Gastrocnemius medialis (tissue), 4 donors: ENCODE measurements around the gene AFG3L2. TPM values are rescaled to one million over a fixed set of nuclear protein-coding genes. Genes with fewer than 3 reads are reported as not detected.

Source experiments
- ATAC-seq, 2 donors: fragments of 150-250 bp; one replicate each; pipeline ENCODE4 v1.9.1; 2016
- DNase-seq, 2 donors: peaks; one replicate each; pipeline ENCODE4 v3.0.0-alpha.2; 2019
- H3K27ac ChIP-seq, 4 donors: fragments of 200-600 bp; sonication (generic); 1 replicate in 1 of 4; 2 replicates in 3 of 4; pipeline ENCODE4 v1.5.1; 2016 to 2018; ENCODE audit warnings: mild to moderate bottlenecking in 2 of 4, moderate library complexity in 1 of 4
- H3K27me3 ChIP-seq, 3 donors: fragments of 200-600 bp; sonication (generic) in 2 of 3; 1 replicate in 1 of 3; 2 replicates in 2 of 3; pipeline versions ENCODE4 v1.5.1 to v1.6.0; 2016 to 2019; ENCODE audit warnings: mild to moderate bottlenecking in 1 of 3, moderate library complexity in 1 of 3
- H3K36me3 ChIP-seq, 2 donors: fragments of 200-600 bp; sonication (generic) in 1 of 2; one replicate each; pipeline ENCODE4 v1.5.1; 2017 to 2018
- H3K4me1 ChIP-seq, 2 donors: fragments of 200-600 bp; sonication (generic) in 1 of 2; one replicate each; pipeline ENCODE4 v1.5.1; 2016 to 2017; ENCODE audit warnings: mild to moderate bottlenecking in 2 of 2
- H3K4me3 ChIP-seq, 4 donors: fragments of 200-600 bp; sonication (generic) in 3 of 4; 1 replicate in 1 of 4; 2 replicates in 3 of 4; pipeline ENCODE4 v1.5.1; 2016 to 2019; ENCODE audit warnings: mild to moderate bottlenecking in 2 of 4
- H3K9me3 ChIP-seq, 3 donors: fragments of 200-600 bp; sonication (generic) in 2 of 3; 1 replicate in 1 of 3; 2 replicates in 2 of 3; pipeline ENCODE4 v1.5.1; 2016 to 2019
- POLR2A ChIP-seq, 2 donors: fragments of 450-650 bp; IDR thresholded peaks; one replicate each; pipeline ENCODE4 v1.6.1; 2017; ENCODE audit warnings: antibody characterized with exemption in 2 of 2, mild to moderate bottlenecking in 2 of 2, moderate library complexity in 2 of 2
- in situ Hi-C, 4 donors: fragments of 200-750 bp; cut with MboI; loops; one replicate each; pipeline versions ENCODE4 v1.15.0 to v1.8.0; 2017; ENCODE audit warnings: low sequenced_read_pairs in 4 of 4
- intact Hi-C: fragments of 100-400 bp; cut with DNase I; formaldehyde crosslinking; loops from one replicate; pipeline ENCODE4 v1.15.1; 2023; ENCODE audit warnings: low total_unique reads
- total RNA-seq, 4 donors: library from RNA; depleted of rRNA; stranded (reverse); fragments of >200 nt; gene quantifications; one replicate each; pipeline versions ENCODE4 v1.1.0 to v1.2.3, GENCODE V29; 2016
- TF ChIP-seq, protein P1 (sequence below), 5 experiments: fragments of 450-650 bp in 3 of 5; fragments of 200-600 bp in 2 of 5; sonication (generic) in 2 of 5; IDR thresholded peaks in 4 of 5; conservative IDR thresholded peaks in 1 of 5; 1 replicate in 4 of 5; 2 replicates in 1 of 5; pipeline ENCODE4 v1.5.1; 2016 to 2019; ENCODE audit warnings: antibody characterized with exemption in 5 of 5, mild to moderate bottlenecking in 3 of 5, moderate library complexity in 3 of 5

AFG3L2 gene
- total RNA-seq, 4 donors from 2014 or later, result 102 to 166 (median 124) TPM

DNA sequence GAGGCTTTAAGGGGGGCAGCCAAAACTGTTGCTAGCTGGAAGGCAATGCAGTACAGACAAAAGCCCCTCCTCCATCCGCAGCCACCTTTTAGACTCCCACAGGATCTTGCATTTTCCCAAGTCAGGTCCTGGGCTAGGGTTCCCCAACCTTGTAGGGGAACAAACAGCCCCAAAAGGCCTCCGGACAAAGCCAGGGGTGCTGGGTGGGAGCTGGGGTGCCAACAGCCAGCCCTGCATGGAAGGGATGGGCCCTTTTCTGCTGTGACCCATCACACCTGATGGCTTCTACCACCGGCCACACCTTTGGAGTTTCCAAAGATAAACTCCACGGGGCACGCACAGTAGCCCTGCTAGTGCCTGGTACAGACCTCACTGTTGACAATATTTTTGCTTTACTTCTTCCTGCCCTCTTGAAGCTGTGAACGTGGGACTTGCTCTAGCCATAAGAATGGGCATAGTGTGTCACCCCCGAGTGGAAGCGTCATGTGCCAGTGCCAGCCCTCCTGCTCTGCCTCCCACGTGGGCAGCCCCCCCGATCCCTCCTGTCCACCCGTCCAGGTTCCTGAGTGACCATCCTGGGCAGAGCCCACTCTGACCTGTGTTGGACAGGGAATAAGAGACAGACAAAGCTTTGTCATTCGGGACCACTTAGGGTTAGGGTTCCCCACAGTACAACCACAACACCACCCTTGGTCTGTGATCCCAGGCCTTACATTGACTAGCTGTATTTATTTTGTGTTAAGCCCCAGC is 50.1 kb downstream of the AFG3L2 start:
- Histone ChIP-seq H3K36me3 (peaks cover 0 to 34% of the 10 kb centered on the region in 2 donors), H3K4me3 (no peak overlapping the region), H3K4me1 (peaks cover 0 to 8% of the 10 kb centered on the region in 2 donors), H3K27ac (peak overlapping the region in 1 of 4 donors; percentile 38), H3K27me3 (no peaks in the 10 kb centered on the region), H3K9me3 (no peaks in the 10 kb centered on the region)
- DNase-seq, result no peak
- in situ Hi-C loops, result no loop called here
- intact Hi-C loops, result no loop called here
- ATAC-seq, result no peak
- TF ChIP-seq, protein P1, sequence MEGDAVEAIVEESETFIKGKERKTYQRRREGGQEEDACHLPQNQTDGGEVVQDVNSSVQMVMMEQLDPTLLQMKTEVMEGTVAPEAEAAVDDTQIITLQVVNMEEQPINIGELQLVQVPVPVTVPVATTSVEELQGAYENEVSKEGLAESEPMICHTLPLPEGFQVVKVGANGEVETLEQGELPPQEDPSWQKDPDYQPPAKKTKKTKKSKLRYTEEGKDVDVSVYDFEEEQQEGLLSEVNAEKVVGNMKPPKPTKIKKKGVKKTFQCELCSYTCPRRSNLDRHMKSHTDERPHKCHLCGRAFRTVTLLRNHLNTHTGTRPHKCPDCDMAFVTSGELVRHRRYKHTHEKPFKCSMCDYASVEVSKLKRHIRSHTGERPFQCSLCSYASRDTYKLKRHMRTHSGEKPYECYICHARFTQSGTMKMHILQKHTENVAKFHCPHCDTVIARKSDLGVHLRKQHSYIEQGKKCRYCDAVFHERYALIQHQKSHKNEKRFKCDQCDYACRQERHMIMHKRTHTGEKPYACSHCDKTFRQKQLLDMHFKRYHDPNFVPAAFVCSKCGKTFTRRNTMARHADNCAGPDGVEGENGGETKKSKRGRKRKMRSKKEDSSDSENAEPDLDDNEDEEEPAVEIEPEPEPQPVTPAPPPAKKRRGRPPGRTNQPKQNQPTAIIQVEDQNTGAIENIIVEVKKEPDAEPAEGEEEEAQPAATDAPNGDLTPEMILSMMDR (IDR thresholded peaks at IDR 0.05 in 4 of 5, conservative IDR thresholded peaks at IDR 0.05 in 1 of 5), result no peak
- TF ChIP-seq POLR2A (IDR thresholded peaks at IDR 0.05), result no peak

DNA sequence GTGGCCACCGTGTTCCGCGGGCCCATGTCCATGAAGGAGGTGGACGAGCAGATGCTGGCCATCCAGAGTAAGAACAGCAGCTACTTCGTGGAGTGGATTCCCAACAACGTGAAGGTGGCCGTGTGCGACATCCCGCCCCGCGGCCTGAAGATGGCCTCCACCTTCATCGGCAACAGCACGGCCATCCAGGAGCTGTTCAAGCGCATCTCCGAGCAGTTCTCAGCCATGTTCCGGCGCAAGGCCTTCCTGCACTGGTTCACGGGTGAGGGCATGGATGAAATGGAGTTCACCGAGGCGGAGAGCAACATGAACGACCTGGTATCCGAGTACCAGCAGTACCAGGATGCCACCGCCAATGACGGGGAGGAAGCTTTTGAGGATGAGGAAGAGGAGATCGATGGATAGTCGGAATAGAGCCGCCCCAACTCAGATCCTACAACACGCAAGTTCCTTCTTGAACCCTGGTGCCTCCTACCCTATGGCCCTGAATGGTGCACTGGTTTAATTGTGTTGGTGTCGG is 51.2 kb downstream of the AFG3L2 start:
- H3K4me1 ChIP-seq, result peaks cover 0 to 8% of the 10 kb centered on the region in 2 donors
- ATAC-seq (no peak), DNase-seq (no peak)
- peaks cover 0 to 42% of the 10 kb centered on the region in 2 donors for H3K36me3 ChIP-seq
- no peak overlapping the region for H3K4me3 ChIP-seq
- H3K27me3 ChIP-seq, result no peaks in the 10 kb centered on the region
- no peak overlapping the region for H3K27ac ChIP-seq
- H3K9me3 ChIP-seq, result no peaks in the 10 kb centered on the region
- TF ChIP-seq, protein P1 (IDR thresholded peaks at IDR 0.05 in 4 of 5, conservative IDR thresholded peaks at IDR 0.05 in 1 of 5), result no peak
- TF ChIP-seq POLR2A (IDR thresholded peaks at IDR 0.05), result no peak
- intact Hi-C loops, result no loop called here
- in situ Hi-C loops, result no loop called here

DNA sequence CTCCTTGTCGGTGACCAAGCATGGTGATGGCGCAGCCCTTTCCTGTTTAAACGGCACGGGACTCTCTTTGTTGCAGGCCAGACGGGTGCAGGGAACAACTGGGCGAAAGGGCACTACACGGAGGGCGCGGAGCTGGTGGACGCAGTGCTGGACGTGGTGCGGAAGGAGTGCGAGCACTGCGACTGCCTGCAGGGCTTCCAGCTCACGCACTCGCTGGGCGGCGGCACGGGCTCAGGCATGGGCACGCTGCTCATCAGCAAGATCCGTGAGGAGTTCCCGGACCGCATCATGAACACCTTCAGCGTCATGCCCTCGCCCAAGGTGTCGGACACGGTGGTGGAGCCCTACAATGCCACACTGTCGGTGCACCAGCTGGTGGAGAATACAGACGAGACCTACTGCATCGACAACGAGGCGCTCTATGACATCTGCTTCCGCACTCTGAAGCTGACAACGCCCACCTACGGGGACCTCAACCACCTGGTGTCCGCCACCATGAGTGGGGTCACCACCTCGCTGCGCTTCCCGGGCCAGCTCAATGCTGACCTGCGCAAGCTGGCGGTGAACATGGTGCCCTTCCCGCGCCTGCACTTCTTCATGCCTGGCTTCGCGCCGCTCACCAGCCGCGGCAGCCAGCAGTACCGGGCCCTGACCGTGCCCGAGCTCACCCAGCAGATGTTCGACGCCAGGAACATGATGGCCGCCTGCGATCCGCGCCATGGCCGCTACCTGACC is 51.9 kb downstream of the AFG3L2 start:
- H3K27me3 ChIP-seq, result no peaks in the 10 kb centered on the region
- in situ Hi-C loops, result no loop called here
- no peak overlapping the region for H3K4me3 ChIP-seq
- H3K4me1 ChIP-seq, result peaks cover 0 to 8% of the 10 kb centered on the region in 2 donors
- no peaks in the 10 kb centered on the region for H3K9me3 ChIP-seq
- no peak for TF ChIP-seq POLR2A (IDR thresholded peaks at IDR 0.05)
- TF ChIP-seq, protein P1 (IDR thresholded peaks at IDR 0.05 in 4 of 5, conservative IDR thresholded peaks at IDR 0.05 in 1 of 5), result no peak
- intact Hi-C loops, result no loop called here
- no peak for ATAC-seq
- H3K36me3 ChIP-seq, result peaks cover 0 to 42% of the 10 kb centered on the region in 2 donors
- H3K27ac ChIP-seq, result no peak overlapping the region
- no peak for DNase-seq

DNA sequence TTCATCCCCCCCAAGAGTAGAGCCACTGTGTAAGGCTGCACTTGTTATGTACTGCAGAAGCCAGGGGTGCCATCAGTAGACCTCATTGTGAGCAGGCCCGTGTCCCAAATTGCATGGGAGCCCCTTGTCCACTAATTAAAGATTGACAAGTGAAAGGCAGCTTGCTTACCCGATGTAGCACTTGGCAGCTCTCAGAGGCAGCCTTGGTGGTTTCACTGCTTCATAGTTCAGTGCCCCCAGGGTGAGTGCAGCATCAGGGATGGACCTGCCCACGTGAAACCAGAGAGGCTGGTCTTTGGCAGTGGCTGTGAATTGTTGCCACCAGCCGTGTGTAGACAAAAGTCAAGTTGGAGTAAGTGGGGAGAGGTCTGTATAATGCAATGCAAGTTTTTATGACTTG is 55.7 kb downstream of the AFG3L2 start:
- in situ Hi-C loops (no loop called here), intact Hi-C loops (no loop called here)
- peaks cover 0 to 9% of the 10 kb centered on the region in 2 donors for H3K4me1 ChIP-seq

More for the DNA sequence above, 55.7 kb downstream of the AFG3L2 start:
- Histone ChIP-seq H3K27me3 (no peaks in the 10 kb centered on the region), H3K9me3 (no peaks in the 10 kb centered on the region), H3K36me3 (peaks cover 0 to 27% of the 10 kb centered on the region in 2 donors), H3K27ac (no peak overlapping the region), H3K4me3 (no peak overlapping the region)
- no peak for ATAC-seq
- TF ChIP-seq, protein P1 (IDR thresholded peaks at IDR 0.05 in 4 of 5, conservative IDR thresholded peaks at IDR 0.05 in 1 of 5), result no peak
- TF ChIP-seq POLR2A (IDR thresholded peaks at IDR 0.05), result no peak
- DNase-seq, result no peak
